PC-9 (cell line): ENCODE measurements around the gene ZNF225.

Source experiments
- CTCF ChIP-seq: fragments of 200-600 bp; sonication (generic); conservative IDR thresholded peaks from 2 replicates; pipeline ENCODE4 v1.6.1; 2017; ENCODE audit warnings: mixed run types, antibody characterized with exemption, mild to moderate bottlenecking, moderate library complexity
- EZH2 ChIP-seq: fragments of 200-600 bp; sonication (generic); IDR thresholded peaks from 2 replicates; pipeline ENCODE4 v1.8.0; 2017; ENCODE audit warnings: antibody characterized with exemption, low read depth

- TF ChIP-seq CTCF (no peak), EZH2 (no peak)
These were observed 28.8 kb downstream of the ZNF225 start for GRCh38 chr19:44142059-44142433.
